ENCODE measurements around the gene ANAPC15.

Gene ANAPC15

GRCh38 chr11:72111300-72112142 is 974 bp downstream of the ANAPC15 start:
- Histone ChIP-seq H3K27ac (ENCODE audit: low read depth in 2 of 2, low read length in 2 of 2) (peak overlapping the region; percentile 96 to 99), H3K4me1 (ENCODE audit: control insufficient read depth in 2 of 2, insufficient read depth in 2 of 2, low read length in 2 of 2) (peaks cover 8 to 14% of the 10 kb centered on the region in 2 donors), H3K27me3 (ENCODE audit: control insufficient read depth in 2 of 2, insufficient read depth in 2 of 2, low read length in 2 of 2) (no peaks in the 10 kb centered on the region), H3K36me3 (ENCODE audit: control insufficient read depth in 2 of 2, insufficient read depth in 2 of 2, low read length in 2 of 2) (peaks cover 0 to 9% of the 10 kb centered on the region in 2 donors), H3K9me3 (ENCODE audit: control insufficient read depth in 2 of 2, low read length in 2 of 2) (no peaks in the 10 kb centered on the region), H3K4me3 (ENCODE audit: low read length in 2 of 2) (peak overlapping the region; percentile 94 to 96), H3K9ac (ENCODE audit: low read depth in 1 of 2, low read length in 2 of 2) (peak overlapping the region; percentile 91 to 95)

DNA sequence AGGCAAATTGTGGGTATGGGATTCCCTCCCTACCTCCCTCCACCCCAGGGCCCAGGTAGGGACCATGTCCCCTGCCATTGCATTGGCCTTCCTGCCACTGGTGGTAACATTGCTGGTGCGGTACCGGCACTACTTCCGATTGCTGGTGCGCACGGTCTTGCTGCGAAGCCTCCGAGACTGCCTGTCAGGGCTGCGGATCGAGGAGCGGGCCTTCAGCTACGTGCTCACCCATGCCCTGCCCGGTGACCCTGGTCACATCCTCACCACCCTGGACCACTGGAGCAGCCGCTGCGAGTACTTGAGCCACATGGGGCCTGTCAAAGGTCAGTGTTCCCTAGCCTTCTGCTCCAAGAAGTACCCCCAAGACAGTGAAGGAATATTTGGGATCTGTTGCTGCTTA is 6.6 kb downstream of the ANAPC15 start, which contains the start of gene TOMT:
TOMT (plus strand) TSS at position 37 of the 400 bp plus-strand sequence; CDS start at position 65, 28 bp downstream.
- Histone ChIP-seq H3K4me3 (ENCODE audit: low read length in 2 of 2) (no peak within 1 kb of the TSS), H3K4me1 (ENCODE audit: control insufficient read depth in 2 of 2, insufficient read depth in 2 of 2, low read length in 2 of 2) (peaks cover 19 to 24% of the 10 kb centered on the region in 2 donors), H3K9me3 (ENCODE audit: control insufficient read depth in 2 of 2, low read length in 2 of 2) (no peaks in the 10 kb centered on the region), H3K27me3 (ENCODE audit: control insufficient read depth in 2 of 2, insufficient read depth in 2 of 2, low read length in 2 of 2) (no peaks in the 10 kb centered on the region), H3K27ac (ENCODE audit: low read depth in 2 of 2, low read length in 2 of 2) (no peak within 1 kb of the TSS), H3K9ac (ENCODE audit: low read depth in 1 of 2, low read length in 2 of 2) (no peak within 1 kb of the TSS), H3K36me3 (ENCODE audit: control insufficient read depth in 2 of 2, insufficient read depth in 2 of 2, low read length in 2 of 2) (peaks cover 0 to 9% of the 10 kb centered on the region in 2 donors)

- no peaks in the 10 kb centered on the region for H3K9me3 ChIP-seq (ENCODE audit: control insufficient read depth in 2 of 2, low read length in 2 of 2)
- H3K9ac ChIP-seq (ENCODE audit: low read depth in 1 of 2, low read length in 2 of 2) = peak overlapping the region; percentile 48 to 58
- no peaks in the 10 kb centered on the region for H3K27me3 ChIP-seq (ENCODE audit: control insufficient read depth in 2 of 2, insufficient read depth in 2 of 2, low read length in 2 of 2)
- H3K27ac ChIP-seq (ENCODE audit: low read depth in 2 of 2, low read length in 2 of 2) = peak overlapping the region; percentile 87 to 95
- H3K4me3 ChIP-seq (ENCODE audit: low read length in 2 of 2) = peak overlapping the region; percentile 71 to 81
- peaks cover 24 to 25% of the 10 kb centered on the region in 2 donors for H3K4me1 ChIP-seq (ENCODE audit: control insufficient read depth in 2 of 2, insufficient read depth in 2 of 2, low read length in 2 of 2)
- peaks cover 10 to 16% of the 10 kb centered on the region in 2 donors for H3K36me3 ChIP-seq (ENCODE audit: control insufficient read depth in 2 of 2, insufficient read depth in 2 of 2, low read length in 2 of 2)
Measured at GRCh38 chr11:72103754-72104167, 8.7 kb downstream of the ANAPC15 start.

DNA sequence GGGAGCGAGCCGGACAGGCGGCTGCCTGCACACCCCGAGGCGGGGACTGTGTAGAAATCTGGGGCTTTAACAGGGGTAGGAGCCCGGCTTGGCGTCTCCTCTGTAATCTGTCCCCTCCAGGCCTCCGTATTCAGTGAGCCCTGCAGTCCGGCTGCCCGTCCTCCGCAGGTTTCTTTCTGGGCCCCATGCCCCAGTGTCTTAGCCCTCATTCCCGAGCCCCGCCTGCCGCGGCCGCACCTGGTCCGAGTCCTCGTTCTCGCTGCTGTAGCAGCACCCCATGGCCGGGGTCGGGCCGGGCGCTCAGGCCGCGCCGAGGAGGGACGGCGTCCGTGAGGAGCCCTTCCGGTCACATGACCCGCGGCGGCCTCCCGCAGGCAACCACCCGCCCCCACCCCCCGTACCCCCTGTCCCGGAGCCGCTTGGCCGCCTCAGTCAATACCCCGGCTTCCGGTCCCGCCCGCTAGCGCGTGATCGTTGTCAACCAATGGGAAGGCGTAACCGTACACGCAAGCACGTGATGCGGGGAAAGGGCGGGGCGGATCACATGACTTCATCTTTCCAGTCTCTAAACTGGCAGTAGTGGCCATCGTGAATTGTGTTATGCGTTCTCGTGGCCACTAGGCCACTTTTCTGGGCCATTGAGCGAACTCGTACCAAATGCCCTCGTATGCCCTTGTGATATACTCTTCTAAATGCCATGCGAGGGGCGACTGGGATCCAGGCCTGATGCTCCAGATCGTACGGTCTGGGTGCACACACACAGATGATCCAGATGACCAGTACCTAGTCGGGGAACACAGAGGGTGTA is 9.3 kb downstream of the ANAPC15 start, which contains the start of gene LAMTOR1:
LAMTOR1 (minus strand) TSS at position 352 of the 808 bp plus-strand sequence; CDS start at position 279, 73 bp downstream.
- Histone ChIP-seq H3K36me3 (ENCODE audit: control insufficient read depth in 2 of 2, insufficient read depth in 2 of 2, low read length in 2 of 2) (peaks cover 16 to 23% of the 10 kb centered on the region in 2 donors), H3K27ac (ENCODE audit: low read depth in 2 of 2, low read length in 2 of 2) (peak within 1 kb of the TSS; percentile 87 to 95), H3K27me3 (ENCODE audit: control insufficient read depth in 2 of 2, insufficient read depth in 2 of 2, low read length in 2 of 2) (no peaks in the 10 kb centered on the region), H3K9me3 (ENCODE audit: control insufficient read depth in 2 of 2, low read length in 2 of 2) (no peaks in the 10 kb centered on the region), H3K9ac (ENCODE audit: low read depth in 1 of 2, low read length in 2 of 2) (peak within 1 kb of the TSS; percentile 91 to 96), H3K4me3 (ENCODE audit: low read length in 2 of 2) (peak within 1 kb of the TSS; percentile 81 to 90), H3K4me1 (ENCODE audit: control insufficient read depth in 2 of 2, insufficient read depth in 2 of 2, low read length in 2 of 2) (peaks cover 24 to 25% of the 10 kb centered on the region in 2 donors)

DNA sequence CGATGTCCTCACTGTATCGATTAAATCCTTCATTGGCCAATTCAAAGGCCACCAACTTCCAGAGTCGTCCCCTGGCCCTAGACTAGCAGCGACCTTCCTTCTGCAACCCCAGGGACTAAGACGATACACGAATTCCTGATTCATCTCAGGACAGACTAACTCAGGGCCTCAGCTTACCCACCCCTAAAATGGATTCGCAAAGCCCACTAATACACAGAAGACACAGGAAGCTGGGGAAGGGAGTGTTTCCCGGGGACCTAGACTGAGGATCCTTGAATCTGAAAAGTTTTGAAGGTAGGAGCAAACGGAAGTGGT is 9.9 kb downstream of the ANAPC15 start:
- H3K27me3 ChIP-seq (ENCODE audit: control insufficient read depth in 2 of 2, insufficient read depth in 2 of 2, low read length in 2 of 2) = no peaks in the 10 kb centered on the region
- no peaks in the 10 kb centered on the region for H3K9me3 ChIP-seq (ENCODE audit: control insufficient read depth in 2 of 2, low read length in 2 of 2)
- peak overlapping the region; percentile 81 to 90 for H3K4me3 ChIP-seq (ENCODE audit: low read length in 2 of 2)
- peak overlapping the region; percentile 87 to 93 for H3K27ac ChIP-seq (ENCODE audit: low read depth in 2 of 2, low read length in 2 of 2)
- peaks cover 24 to 25% of the 10 kb centered on the region in 2 donors for H3K4me1 ChIP-seq (ENCODE audit: control insufficient read depth in 2 of 2, insufficient read depth in 2 of 2, low read length in 2 of 2)
- H3K9ac ChIP-seq (ENCODE audit: low read depth in 1 of 2, low read length in 2 of 2) = peak overlapping the region; percentile 91 to 96
- H3K36me3 ChIP-seq (ENCODE audit: control insufficient read depth in 2 of 2, insufficient read depth in 2 of 2, low read length in 2 of 2) = peaks cover 22 to 28% of the 10 kb centered on the region in 2 donors

- H3K9me3 ChIP-seq (ENCODE audit: control insufficient read depth in 2 of 2, low read length in 2 of 2) = no peaks in the 10 kb centered on the region
- H3K4me1 ChIP-seq (ENCODE audit: control insufficient read depth in 2 of 2, insufficient read depth in 2 of 2, low read length in 2 of 2) = peaks cover 24 to 25% of the 10 kb centered on the region in 2 donors
- H3K4me3 ChIP-seq (ENCODE audit: low read length in 2 of 2) = peak overlapping the region; percentile 81 to 90
- H3K36me3 ChIP-seq (ENCODE audit: control insufficient read depth in 2 of 2, insufficient read depth in 2 of 2, low read length in 2 of 2) = peaks cover 26 to 32% of the 10 kb centered on the region in 2 donors
- H3K27ac ChIP-seq (ENCODE audit: low read depth in 2 of 2, low read length in 2 of 2) = peak overlapping the region; percentile 87 to 93
- no peaks in the 10 kb centered on the region for H3K27me3 ChIP-seq (ENCODE audit: control insufficient read depth in 2 of 2, insufficient read depth in 2 of 2, low read length in 2 of 2)
- H3K9ac ChIP-seq (ENCODE audit: low read depth in 1 of 2, low read length in 2 of 2) = peak overlapping the region; percentile 91 to 96
Measured at GRCh38 chr11:72102162-72102561, 10.3 kb downstream of the ANAPC15 start.

DNA sequence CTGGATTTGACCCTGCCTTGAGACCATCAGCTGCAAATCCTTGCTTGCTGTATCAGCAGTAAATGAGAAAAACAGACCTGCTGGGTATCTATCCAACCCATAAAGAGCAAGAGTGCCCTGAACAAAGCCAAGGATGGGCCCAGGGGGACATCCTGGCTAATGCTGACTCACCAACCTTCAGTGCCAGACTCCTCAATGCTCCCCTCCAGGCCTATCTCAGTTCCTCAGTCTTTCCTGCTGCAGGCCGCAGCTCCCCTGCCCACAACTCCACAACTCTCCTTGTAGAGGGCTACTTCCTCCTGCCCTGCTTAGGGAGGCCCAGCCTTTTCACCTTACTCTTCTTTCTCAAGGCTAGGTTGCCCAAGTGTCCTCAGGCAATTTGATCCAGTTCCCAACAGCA is 12.0 kb downstream of the ANAPC15 start:
- Histone ChIP-seq H3K4me1 (ENCODE audit: control insufficient read depth in 2 of 2, insufficient read depth in 2 of 2, low read length in 2 of 2) (peaks cover 24 to 25% of the 10 kb centered on the region in 2 donors), H3K4me3 (ENCODE audit: low read length in 2 of 2) (no peak overlapping the region), H3K9me3 (ENCODE audit: control insufficient read depth in 2 of 2, low read length in 2 of 2) (no peaks in the 10 kb centered on the region), H3K27me3 (ENCODE audit: control insufficient read depth in 2 of 2, insufficient read depth in 2 of 2, low read length in 2 of 2) (no peaks in the 10 kb centered on the region), H3K36me3 (ENCODE audit: control insufficient read depth in 2 of 2, insufficient read depth in 2 of 2, low read length in 2 of 2) (peaks cover 29 to 41% of the 10 kb centered on the region in 2 donors), H3K9ac (ENCODE audit: low read depth in 1 of 2, low read length in 2 of 2) (no peak overlapping the region), H3K27ac (ENCODE audit: low read depth in 2 of 2, low read length in 2 of 2) (no peak overlapping the region)

DNA sequence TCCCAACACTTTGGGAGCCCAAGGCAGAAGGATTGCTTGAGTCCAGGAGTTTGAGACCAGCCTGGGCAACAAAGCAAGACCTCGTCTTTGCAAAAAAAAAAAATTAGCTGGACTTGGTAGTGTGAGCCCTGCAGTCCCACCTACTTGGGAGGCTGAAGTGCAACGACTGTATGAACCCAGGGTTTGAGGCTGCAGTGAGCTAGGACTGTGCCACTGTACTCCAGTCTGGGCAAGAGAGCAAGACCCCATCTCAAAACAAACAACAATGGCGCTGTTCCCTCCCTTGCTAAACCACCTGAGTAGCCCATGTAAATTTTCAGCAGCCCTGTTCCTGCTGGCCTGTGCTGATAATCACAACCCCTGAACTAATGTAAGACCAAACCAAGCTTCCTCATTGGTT is 12.5 kb downstream of the ANAPC15 start:
- peaks cover 32 to 43% of the 10 kb centered on the region in 2 donors for H3K36me3 ChIP-seq (ENCODE audit: control insufficient read depth in 2 of 2, insufficient read depth in 2 of 2, low read length in 2 of 2)
- H3K9me3 ChIP-seq (ENCODE audit: control insufficient read depth in 2 of 2, low read length in 2 of 2) = no peaks in the 10 kb centered on the region

GRCh38 chr11:72098741-72099140 is 13.8 kb downstream of the ANAPC15 start:
- peaks cover 39 to 51% of the 10 kb centered on the region in 2 donors for H3K36me3 ChIP-seq (ENCODE audit: control insufficient read depth in 2 of 2, insufficient read depth in 2 of 2, low read length in 2 of 2)
- no peak overlapping the region for H3K4me3 ChIP-seq (ENCODE audit: low read length in 2 of 2)
- no peak overlapping the region for H3K27ac ChIP-seq (ENCODE audit: low read depth in 2 of 2, low read length in 2 of 2)
- no peak overlapping the region for H3K9ac ChIP-seq (ENCODE audit: low read depth in 1 of 2, low read length in 2 of 2)
- peaks cover 22 to 24% of the 10 kb centered on the region in 2 donors for H3K4me1 ChIP-seq (ENCODE audit: control insufficient read depth in 2 of 2, insufficient read depth in 2 of 2, low read length in 2 of 2)
- no peaks in the 10 kb centered on the region for H3K9me3 ChIP-seq (ENCODE audit: control insufficient read depth in 2 of 2, low read length in 2 of 2)
- H3K27me3 ChIP-seq (ENCODE audit: control insufficient read depth in 2 of 2, insufficient read depth in 2 of 2, low read length in 2 of 2) = no peaks in the 10 kb centered on the region

More for the DNA sequence above, 12.5 kb downstream of the ANAPC15 start:
- no peaks in the 10 kb centered on the region for H3K27me3 ChIP-seq (ENCODE audit: control insufficient read depth in 2 of 2, insufficient read depth in 2 of 2, low read length in 2 of 2)
- peak overlapping the region in 1 of 2 donors; percentile 8 for H3K9ac ChIP-seq (ENCODE audit: low read depth in 1 of 2, low read length in 2 of 2)
- no peak overlapping the region for H3K4me3 ChIP-seq (ENCODE audit: low read length in 2 of 2)
- no peak overlapping the region for H3K27ac ChIP-seq (ENCODE audit: low read depth in 2 of 2, low read length in 2 of 2)
- H3K4me1 ChIP-seq (ENCODE audit: control insufficient read depth in 2 of 2, insufficient read depth in 2 of 2, low read length in 2 of 2) = peaks cover 24 to 25% of the 10 kb centered on the region in 2 donors

Measured in mucosa of rectum (tissue), 2 donors.